Tracheal epithelial cell (primary cell): ENCODE data around the gene ERCC5. TPM values are rescaled to one million over a fixed set of nuclear protein-coding genes. Genes with fewer than 3 reads are reported as not detected.

Experiments
- total RNA-seq: library from RNA; depleted of rRNA; stranded (reverse); fragments of >200 nt; gene quantifications from 2 replicates; pipeline ENCODE4 v1.2.1, GENCODE V29; 2014

ERCC5 gene
- total RNA-seq, result 34.0 and 51.8 TPM in 2 replicates

GRCh38 chr13:102845630-102846260, at the start of gene ERCC5:
ERCC5 (plus strand) TSS chr13:102846032; CDS start chr13:102846267, 235 bp downstream.

GRCh38 chr13:102798581-102799425, 47.0 kb upstream of the ERCC5 start, which contains the start of the genes BIVM and POGLUT2:
BIVM (plus strand) TSS chr13:102799119; CDS start chr13:102807268, 8,149 bp downstream.
POGLUT2 (minus strand) TSS chr13:102798976; CDS start chr13:102798670, 306 bp downstream.

Other genes starting within 250 kb of the ERCC5 start
- 33.0 and 34.1 TPM in 2 replicates for gene TPP2, start 249.0 kb upstream of the ERCC5 start, total RNA-seq
- gene METTL21C, start 151.0 kb upstream of the ERCC5 start, total RNA-seq, result not detected in 2 replicates
- gene TEX30, start 72.2 kb upstream of the ERCC5 start, total RNA-seq, result 10.2 and 11.6 TPM in 2 replicates
- gene POGLUT2, start 47.1 kb upstream of the ERCC5 start, total RNA-seq, result 5.1 TPM in 2 replicates
- gene BIVM, start 46.9 kb upstream of the ERCC5 start, total RNA-seq, result 11.1 and 16.0 TPM in 2 replicates
- not detected in 2 replicates for gene SLC10A2, start 220.4 kb downstream of the ERCC5 start, total RNA-seq